GM21526 (cell line): ENCODE results near the gene GAS6.

Experiments
- ATAC-seq: cut with Tn5 transposase; IDR thresholded peaks from one replicate; pipeline ENCODE4 v1.9.1; 2021; ENCODE audit warnings: moderate library complexity; ENCODE audit not compliant: unreplicated experiment, low FRiP score

Gene GAS6

DNA sequence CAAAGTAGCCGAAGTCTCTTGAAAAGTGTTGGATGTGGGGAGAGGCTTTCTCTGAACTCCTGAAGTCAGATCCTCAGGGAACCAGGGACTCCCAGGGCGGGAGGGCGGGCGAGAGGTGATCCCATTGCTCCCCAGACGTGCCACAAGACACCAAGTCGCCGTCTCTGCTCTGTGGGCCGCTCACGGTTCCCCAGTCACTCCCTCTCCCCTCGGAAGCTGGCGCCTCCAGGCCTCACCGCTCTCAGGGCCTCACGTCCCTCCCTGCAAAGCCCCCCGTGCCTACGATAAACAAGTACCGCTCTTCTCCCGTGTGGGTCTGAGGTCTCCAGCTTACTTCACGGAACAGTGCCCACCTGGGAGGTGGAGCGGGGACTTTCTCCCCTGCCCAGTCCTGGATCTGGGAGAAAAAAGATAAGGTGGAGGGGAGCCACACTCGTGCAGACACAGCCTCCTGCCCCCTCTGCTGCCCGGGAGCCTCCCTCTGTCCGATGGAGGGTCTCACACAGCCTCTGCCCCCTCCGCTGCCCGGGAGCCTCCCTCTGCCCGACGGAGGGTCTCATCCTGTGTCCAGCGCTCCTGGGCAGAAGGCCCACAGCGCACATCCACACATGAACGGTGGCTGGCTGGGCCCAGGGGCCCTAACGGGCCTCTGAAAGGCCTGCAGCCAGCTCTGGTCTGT is 50.7 kb downstream of the GAS6 start:
- no peak for ATAC-seq

DNA sequence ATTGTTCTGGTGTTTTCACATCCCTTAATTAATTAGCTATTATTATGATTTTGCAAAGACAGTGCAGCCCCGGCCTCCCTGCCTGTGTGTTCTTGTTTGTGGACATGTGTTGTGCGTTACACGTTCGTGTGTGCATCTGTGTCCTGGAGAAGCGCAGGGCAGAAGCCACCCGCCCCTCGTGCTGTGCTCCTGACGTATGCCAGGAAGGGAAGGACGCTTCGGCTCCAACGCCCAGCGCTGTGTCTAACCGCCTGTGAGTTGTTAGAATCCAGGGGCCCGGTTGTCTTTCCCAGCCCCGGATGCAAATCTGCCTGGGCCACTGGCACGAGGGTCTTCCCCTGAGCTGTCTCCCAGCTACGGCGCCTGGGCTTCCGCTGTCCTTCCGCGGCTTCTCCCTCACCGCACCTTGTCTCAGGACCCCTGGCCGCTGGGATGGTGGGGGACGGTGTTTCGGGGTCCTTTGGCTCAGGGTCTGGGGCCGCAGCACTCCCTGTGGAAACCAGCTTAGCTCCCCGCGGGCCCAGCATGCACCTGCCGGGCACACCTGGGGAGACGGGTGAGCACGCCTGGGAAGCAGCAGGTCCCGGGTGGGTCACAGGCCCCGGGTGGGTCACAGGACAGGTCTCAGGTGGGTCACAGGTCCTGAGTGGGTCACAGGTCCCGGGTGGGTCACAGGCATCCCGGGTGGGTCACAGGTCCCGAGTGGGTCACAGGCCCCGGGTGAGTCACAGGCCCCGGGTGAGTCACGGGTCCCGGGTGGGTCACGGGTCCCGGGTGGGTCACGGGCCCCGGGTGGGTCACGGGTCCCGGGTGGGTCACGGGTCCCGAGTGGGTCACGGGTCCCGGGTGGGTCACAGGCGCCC is 51.5 kb downstream of the GAS6 start:
- no peak for ATAC-seq

DNA sequence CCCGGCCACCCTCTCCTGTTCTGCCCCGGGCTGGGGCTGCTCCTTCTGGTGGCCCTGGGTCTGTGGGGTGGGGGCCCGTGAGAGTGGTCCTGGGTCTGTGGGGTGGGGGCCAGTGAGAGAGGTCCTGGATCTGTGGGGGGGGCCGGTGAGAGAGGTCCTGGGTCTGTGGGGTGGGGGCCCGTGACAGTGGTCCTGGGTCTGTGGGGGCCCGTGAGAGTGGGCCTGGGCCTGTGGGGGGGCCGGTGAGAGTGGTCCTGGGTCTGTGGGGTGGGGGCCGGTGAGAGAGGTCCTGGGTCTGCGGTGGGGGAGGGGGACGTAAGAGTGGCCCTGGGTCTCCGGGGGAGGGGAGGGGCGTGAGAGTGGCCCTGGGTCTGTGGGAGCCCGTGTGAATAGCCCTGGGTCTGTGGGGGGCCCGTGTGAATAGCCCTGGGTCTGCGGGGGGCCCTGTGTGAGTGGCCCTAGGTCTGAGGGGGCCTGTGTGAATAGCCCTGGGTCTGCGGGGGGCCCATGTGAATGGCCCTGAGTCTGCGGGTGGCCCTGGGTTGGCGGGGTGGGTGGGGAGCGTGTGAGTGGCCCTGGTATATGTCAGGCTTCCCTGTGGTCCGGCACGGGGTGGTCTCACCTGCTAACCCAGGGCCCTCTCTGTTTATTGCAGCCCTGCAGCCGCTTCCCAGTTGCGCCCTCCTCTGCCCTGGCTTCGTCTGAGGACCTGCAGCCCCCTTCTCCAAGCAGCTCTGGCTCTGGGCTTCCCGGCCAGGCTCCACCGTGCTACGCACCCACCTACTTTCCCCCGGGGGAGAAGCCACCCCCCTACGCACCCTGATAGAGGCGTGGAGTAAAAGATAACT is 52.6 kb downstream of the GAS6 start:
- ATAC-seq = no peak

DNA sequence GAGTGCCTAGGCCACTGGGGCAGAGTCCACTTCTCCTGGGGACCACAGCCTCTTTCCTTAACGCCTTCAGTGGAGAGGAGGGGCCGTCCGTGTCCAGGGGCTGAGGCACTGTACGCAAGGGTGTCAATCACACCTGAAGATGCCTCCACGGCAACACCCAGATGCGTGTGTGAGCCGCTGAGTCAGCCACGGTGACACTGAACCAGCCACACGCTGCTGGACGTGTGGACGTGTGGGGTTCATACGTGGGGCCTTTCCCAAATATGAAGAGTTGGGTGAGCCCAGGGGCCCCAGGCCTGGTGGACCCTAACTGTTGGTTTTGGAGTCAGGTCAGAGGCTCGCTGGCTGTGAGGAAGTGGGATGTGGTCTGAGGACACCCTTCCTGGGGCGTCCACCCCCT is 53.2 kb downstream of the GAS6 start:
- ATAC-seq = no peak

DNA sequence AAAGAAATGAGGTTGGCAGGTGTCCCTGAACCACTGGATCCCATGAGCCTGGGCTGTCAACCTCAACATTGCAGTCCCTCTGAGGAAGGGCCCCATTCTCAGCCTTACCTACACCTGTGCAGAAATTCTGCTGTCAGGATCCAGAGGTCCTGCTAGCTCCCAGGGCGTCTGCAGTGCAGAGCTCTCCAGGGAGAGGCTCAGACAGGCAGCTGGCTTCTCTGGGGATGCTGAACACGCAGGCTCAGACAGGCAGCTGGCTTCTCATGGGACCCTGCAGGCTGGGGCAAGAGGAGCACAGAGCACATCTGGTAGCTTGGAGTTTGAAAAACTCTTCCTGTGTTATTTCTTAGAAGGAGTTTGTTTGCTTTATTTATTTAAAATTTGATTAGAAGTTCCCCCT is 53.9 kb downstream of the GAS6 start:
- ATAC-seq = no peak

- ATAC-seq = no peak
Measured at GRCh38 chr13:113808058-113808834, 55.6 kb downstream of the GAS6 start.

GRCh38 chr13:113806526-113806925 is 57.4 kb downstream of the GAS6 start:
- ATAC-seq = no peak

DNA sequence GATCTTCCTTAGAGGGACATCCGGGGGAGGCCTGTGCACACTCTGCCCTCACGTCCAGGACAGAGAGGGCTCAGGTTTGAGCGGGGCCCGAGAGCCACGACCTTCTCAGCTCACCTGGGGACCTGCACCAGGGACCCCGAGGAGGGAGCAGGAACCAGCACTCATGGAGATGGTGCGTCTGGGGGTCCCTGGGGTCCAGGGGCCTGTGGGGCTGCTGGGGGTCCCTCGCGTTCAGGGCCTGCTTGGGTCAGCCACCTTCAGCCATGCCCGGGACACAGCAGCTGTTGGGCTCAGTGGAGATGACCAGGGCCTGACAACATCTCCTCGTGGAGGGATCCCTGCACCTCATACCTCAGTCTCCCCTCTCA is 57.8 kb downstream of the GAS6 start:
- no peak for ATAC-seq

GRCh38 chr13:113805431-113806103 is 58.3 kb downstream of the GAS6 start:
- ATAC-seq = no peak

GRCh38 chr13:113804703-113805430 is 59.0 kb downstream of the GAS6 start:
- no peak for ATAC-seq

- ATAC-seq = no peak
Measured at GRCh38 chr13:113804017-113804702, 59.7 kb downstream of the GAS6 start.

DNA sequence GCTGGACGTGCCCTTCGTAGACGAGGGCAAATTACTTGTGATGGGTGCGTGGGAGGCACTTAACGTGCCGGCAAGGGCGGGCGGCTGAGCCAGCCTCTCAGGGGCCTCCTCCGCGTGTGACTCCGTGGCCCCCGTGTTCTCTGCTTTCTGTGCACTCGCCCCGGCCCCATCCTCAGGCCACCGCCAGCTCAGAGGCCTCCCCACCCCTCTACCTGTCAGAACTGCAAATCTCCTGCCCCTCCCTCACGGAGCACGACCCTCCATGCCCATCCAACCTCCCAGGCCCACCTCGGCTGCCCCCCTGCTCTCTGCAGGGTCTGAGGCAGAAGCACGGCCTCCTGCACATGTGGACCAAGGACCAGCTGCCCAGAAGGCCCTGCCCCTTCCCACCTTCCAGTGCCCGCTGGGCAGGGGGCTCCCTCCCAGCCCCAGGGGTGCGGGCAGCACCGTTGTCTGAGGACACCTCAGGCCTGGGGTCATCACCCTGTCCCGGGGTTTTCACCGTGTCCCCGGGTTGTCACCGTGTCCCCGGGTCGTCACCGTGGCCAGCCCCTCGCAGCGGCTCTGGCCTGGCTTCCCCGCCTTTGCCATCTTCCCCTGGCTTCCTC is 60.4 kb downstream of the GAS6 start:
- no peak for ATAC-seq

GRCh38 chr13:113802761-113803160 is 61.1 kb downstream of the GAS6 start:
- ATAC-seq = no peak

DNA sequence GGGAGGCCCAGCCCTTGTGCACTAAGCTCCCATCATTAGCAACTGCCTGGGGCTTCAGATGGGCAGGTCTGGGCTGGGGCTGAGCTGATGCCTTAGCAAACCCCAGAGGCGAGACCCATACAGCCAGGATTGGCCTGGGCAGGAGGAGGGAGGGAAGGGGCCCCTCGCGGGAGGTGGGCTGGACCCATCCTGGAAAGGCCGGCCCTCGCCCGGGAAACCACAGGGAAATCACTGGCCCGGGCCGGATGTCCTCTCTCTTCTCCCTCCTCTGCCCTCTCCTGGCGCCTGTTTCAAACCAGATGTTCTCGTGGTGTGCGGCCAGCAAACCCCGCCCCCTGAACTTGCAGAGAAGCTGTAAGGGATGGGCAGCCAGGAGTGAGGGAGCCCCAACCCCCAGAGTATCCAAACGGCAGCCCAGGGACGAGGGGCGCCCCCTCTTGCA is 61.8 kb downstream of the GAS6 start:
- ATAC-seq = no peak

GRCh38 chr13:113801289-113801961 is 62.5 kb downstream of the GAS6 start:
- ATAC-seq = no peak

GRCh38 chr13:113800576-113800926 is 63.3 kb downstream of the GAS6 start:
- ATAC-seq = no peak

GRCh38 chr13:113798200-113798811 is 65.6 kb downstream of the GAS6 start:
- no peak for ATAC-seq
